ENCODE measurements around the gene ATP9A. TPM values are rescaled to one million over a fixed set of nuclear protein-coding genes. Genes with fewer than 3 reads are reported as not detected.

The ATP9A gene
- total RNA-seq, 1 experiment from 2014 or later = 12.1 TPM

DNA sequence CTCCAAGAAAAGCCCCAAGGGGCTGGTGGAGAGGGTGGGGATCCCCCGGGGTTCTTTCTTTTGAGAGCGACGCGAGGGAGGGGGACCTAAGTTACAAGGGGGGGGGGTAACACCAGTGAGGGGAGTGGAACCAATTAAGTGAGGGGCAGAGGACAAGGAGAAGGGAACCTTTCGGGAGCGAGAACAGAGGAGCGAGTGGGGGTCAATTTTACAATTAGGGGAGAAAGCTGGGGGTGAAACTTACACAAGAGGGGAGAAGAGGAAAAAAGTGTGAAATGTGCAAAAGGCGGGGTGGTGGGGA, 33.6 kb upstream of the ATP9A start:
- H4K5ac ChIP-seq (ENCODE audit: insufficient read length, low read depth, low read length) = no peak overlapping the region
- H3K27me3 Mint-ChIP-seq (ENCODE audit: low read depth) = no peaks in the 10 kb centered on the region; the same call in 1 of the 2 replicates

More for the DNA sequence above, 33.6 kb upstream of the ATP9A start:
- H3T11ph ChIP-seq (ENCODE audit: low read length) = peak overlapping the region; percentile 22
- H2BK15ac ChIP-seq (ENCODE audit: low read depth, low read length) = no peak overlapping the region
- H3K23ac ChIP-seq (ENCODE audit: insufficient read length, low read depth, low read length) = no peak overlapping the region
- Mint-ChIP-seq H3K36me3 (ENCODE audit: insufficient read depth in 1 of 3, low read depth in 3 of 3) (peaks cover 5 to 22% (median 8%) of the 10 kb centered on the region in 3 experiments), H3K4me3 (peak overlapping the region; percentile 97 to 98), H3K27ac (peak overlapping the region; percentile 97 to 100 (median 99)), H3K9me3 (peaks cover 0 to 3% of the 10 kb centered on the region in 2 experiments; a peak in 3 of 5 replicates), H3K4me1 (peaks cover 36 to 39% of the 10 kb centered on the region in 2 experiments)
- TF ChIP-seq, protein P1, sequence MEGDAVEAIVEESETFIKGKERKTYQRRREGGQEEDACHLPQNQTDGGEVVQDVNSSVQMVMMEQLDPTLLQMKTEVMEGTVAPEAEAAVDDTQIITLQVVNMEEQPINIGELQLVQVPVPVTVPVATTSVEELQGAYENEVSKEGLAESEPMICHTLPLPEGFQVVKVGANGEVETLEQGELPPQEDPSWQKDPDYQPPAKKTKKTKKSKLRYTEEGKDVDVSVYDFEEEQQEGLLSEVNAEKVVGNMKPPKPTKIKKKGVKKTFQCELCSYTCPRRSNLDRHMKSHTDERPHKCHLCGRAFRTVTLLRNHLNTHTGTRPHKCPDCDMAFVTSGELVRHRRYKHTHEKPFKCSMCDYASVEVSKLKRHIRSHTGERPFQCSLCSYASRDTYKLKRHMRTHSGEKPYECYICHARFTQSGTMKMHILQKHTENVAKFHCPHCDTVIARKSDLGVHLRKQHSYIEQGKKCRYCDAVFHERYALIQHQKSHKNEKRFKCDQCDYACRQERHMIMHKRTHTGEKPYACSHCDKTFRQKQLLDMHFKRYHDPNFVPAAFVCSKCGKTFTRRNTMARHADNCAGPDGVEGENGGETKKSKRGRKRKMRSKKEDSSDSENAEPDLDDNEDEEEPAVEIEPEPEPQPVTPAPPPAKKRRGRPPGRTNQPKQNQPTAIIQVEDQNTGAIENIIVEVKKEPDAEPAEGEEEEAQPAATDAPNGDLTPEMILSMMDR (conservative IDR thresholded peaks at IDR 0.05) = no peak
- H3K9me3 ChIP-seq (ENCODE audit: control insufficient read depth, low read depth, low read length) = no peaks in the 10 kb centered on the region
- peak overlapping the region; percentile 88 for H3K27ac ChIP-seq (ENCODE audit: insufficient read length, low read depth, low read length)
- H3K23me2 ChIP-seq (ENCODE audit: insufficient read length, low read depth, low read length, poor library complexity, severe bottlenecking) = peaks cover 19% of the 10 kb centered on the region
- no peak overlapping the region for H4K8ac ChIP-seq (replicated peaks; ENCODE audit: insufficient read length, low read depth, low read length)
- no peak overlapping the region for H2AFZ ChIP-seq (ENCODE audit: low read length)
- no peak for DNase-seq
- WGBS (ENCODE audit: extremely low coverage, insufficient read length, low lambda C conversion rate) = no CpG with 5 or more reads among the region's 8 CpGs
- H2BK120ac ChIP-seq (ENCODE audit: low read depth, low read length, poor library complexity, severe bottlenecking) = no peak overlapping the region
- peak overlapping the region; percentile 64; the same call in 1 of the 2 replicates for H3K4ac ChIP-seq (ENCODE audit: low read depth, low read length)
- no peaks in the 10 kb centered on the region for H3K27me3 ChIP-seq (ENCODE audit: insufficient read depth, low read length)
- H3K79me2 ChIP-seq (ENCODE audit: insufficient read depth, low read length) = peaks cover 30% of the 10 kb centered on the region
- no peaks in the 10 kb centered on the region; the same call in 1 of the 2 replicates for H3K4me1 ChIP-seq (ENCODE audit: insufficient read depth, low read length)
- peak overlapping the region; percentile 90 for H3K18ac ChIP-seq (ENCODE audit: insufficient read length, low read depth, low read length)
- H2BK5ac ChIP-seq (ENCODE audit: insufficient read length, low read length) = peak overlapping the region; percentile 31
- H3K56ac ChIP-seq (ENCODE audit: insufficient read length, low read depth, low read length) = no peak overlapping the region
- peak overlapping the region; percentile 73; the same call in 1 of the 2 replicates for H3K14ac ChIP-seq (ENCODE audit: insufficient read depth, low read length)
- H2AK5ac ChIP-seq (ENCODE audit: insufficient read length, low read length) = no peak overlapping the region
- H2BK12ac ChIP-seq (ENCODE audit: insufficient read length, low read depth, low read length) = no peak overlapping the region
- peak overlapping the region; percentile 74 for H4K91ac ChIP-seq (ENCODE audit: insufficient read length, low read depth, low read length)
- no peaks in the 10 kb centered on the region for H4K20me1 ChIP-seq (ENCODE audit: control insufficient read depth, insufficient read depth, insufficient read length)
- peak overlapping the region; percentile 81 for H3K4me2 ChIP-seq (ENCODE audit: insufficient read depth, insufficient read length, low read length)
- H2BK20ac ChIP-seq (ENCODE audit: low read depth, low read length, poor library complexity, severe bottlenecking) = no peak overlapping the region
- H3K79me1 ChIP-seq (ENCODE audit: insufficient read depth, low read depth, low read length, poor library complexity, severe bottlenecking) = no peaks in the 10 kb centered on the region
- H3K9ac ChIP-seq (ENCODE audit: extremely low read depth, insufficient read length, low read length) = peak overlapping the region; percentile 95

Measured in H9 (cell line).